Measurements from ENCODE around the gene ERCC6L.
A peak's percentile ranks its signal among the peaks of the same experiment; 100 is the strongest.

Gene ERCC6L

GRCh38 chrX:72269671-72270251 is 30.9 kb upstream of the ERCC6L start:
- no peaks in the 10 kb centered on the region for H3K9me3 ChIP-seq (ENCODE audit: control insufficient read depth, low read length)
- no peaks in the 10 kb centered on the region for H3K27me3 ChIP-seq (replicated peaks; ENCODE audit: control insufficient read depth, insufficient read depth, low read length)
- H3K36me3 ChIP-seq (ENCODE audit: control insufficient read depth, insufficient read depth, low read length, severe bottlenecking): peaks cover 77% of the 10 kb centered on the region
- peak overlapping the region; percentile 17 for H3K4me3 ChIP-seq (ENCODE audit: low read length)
- H3K9ac ChIP-seq (ENCODE audit: low read length): peak overlapping the region; percentile 60
- DNase-seq (ENCODE audit: low read depth): peak; percentile 44
- peaks cover 57% of the 10 kb centered on the region for H3K4me1 ChIP-seq (ENCODE audit: control insufficient read depth, insufficient read depth, low read length)

DNA sequence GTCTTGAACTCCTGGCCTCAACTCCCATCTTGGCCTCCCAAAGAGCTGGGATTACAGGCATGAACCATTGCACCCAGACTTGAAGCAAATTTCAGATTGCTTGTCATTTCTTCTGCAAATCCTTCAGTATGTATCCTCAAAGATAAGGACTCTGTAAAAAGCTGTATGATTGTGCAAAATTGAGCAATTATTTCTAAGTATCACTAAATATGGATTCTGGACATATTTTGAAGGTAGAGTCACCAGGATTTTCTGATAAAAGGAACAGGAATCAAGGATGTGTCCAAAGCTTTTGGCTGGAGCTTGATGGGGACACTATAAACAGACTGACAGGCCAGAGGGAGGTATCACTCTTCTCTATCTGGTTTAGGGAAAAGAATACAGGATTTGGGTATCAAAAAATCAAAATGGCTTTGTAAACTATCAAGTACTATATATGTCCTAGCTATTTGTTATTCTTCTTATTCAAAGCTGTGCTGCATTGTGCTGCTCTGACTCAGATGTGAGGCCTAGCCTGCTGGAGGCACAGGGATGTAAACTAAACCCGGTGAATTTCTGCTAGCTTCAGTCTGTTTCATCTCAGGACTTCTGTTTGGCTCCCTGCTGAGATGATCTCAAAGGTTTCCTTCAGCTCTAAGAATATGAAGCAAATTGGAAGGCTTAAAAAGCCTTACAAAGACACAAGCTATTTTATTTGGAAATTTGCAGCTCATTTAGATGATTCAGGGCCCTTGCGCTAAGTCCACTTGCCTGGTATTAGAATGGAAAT is 30.0 kb upstream of the ERCC6L start:
- peaks cover 47% of the 10 kb centered on the region for H3K4me1 ChIP-seq (ENCODE audit: control insufficient read depth, insufficient read depth, low read length)
- DNase-seq (ENCODE audit: low read depth): peak; percentile 69
- H3K36me3 ChIP-seq (ENCODE audit: control insufficient read depth, insufficient read depth, low read length, severe bottlenecking): peaks cover 67% of the 10 kb centered on the region
- no peaks in the 10 kb centered on the region for H3K27me3 ChIP-seq (replicated peaks; ENCODE audit: control insufficient read depth, insufficient read depth, low read length)
- no peaks in the 10 kb centered on the region for H3K9me3 ChIP-seq (ENCODE audit: control insufficient read depth, low read length)
- H3K4me3 ChIP-seq (ENCODE audit: low read length): peak overlapping the region; percentile 17
- H3K9ac ChIP-seq (ENCODE audit: low read length): peak overlapping the region; percentile 60

- Histone ChIP-seq H3K4me3 (ENCODE audit: low read length) (no peak overlapping the region), H3K36me3 (ENCODE audit: control insufficient read depth, insufficient read depth, low read length, severe bottlenecking) (peaks cover 33% of the 10 kb centered on the region), H3K27me3 (replicated peaks; ENCODE audit: control insufficient read depth, insufficient read depth, low read length) (no peaks in the 10 kb centered on the region), H3K4me1 (ENCODE audit: control insufficient read depth, insufficient read depth, low read length) (peaks cover 25% of the 10 kb centered on the region), H3K9me3 (ENCODE audit: control insufficient read depth, low read length) (no peaks in the 10 kb centered on the region), H3K9ac (ENCODE audit: low read length) (no peak overlapping the region)
- no peak for DNase-seq (ENCODE audit: low read depth)
Observed at GRCh38 chrX:72265263-72265662, 26.4 kb upstream of the ERCC6L start.

DNA sequence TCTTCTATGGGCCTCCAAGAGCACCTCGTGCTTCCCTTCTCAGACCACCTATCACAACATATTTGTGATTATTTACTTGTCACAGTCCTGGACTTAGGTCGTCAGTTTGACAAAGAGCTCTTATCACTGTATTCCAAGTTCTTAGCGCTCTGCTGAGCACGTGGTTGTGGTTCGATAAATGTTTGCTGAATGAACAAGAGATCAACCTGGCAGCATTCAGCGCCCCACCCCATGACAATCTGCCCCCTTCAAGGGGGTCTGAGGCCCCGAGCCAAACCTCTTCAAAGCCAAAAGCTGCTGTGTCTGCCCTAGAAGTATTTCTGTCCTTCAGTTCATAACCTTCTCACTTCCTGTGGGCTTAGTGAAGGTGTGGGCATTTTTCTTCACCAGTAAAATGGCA is 23.2 kb upstream of the ERCC6L start:
- Histone ChIP-seq H3K36me3 (ENCODE audit: control insufficient read depth, insufficient read depth, low read length, severe bottlenecking) (peaks cover under 1% of the 10 kb centered on the region), H3K9me3 (ENCODE audit: control insufficient read depth, low read length) (no peaks in the 10 kb centered on the region), H3K9ac (ENCODE audit: low read length) (no peak overlapping the region), H3K27me3 (replicated peaks; ENCODE audit: control insufficient read depth, insufficient read depth, low read length) (peaks cover 4% of the 10 kb centered on the region), H3K4me3 (ENCODE audit: low read length) (no peak overlapping the region), H3K4me1 (ENCODE audit: control insufficient read depth, insufficient read depth, low read length) (peaks cover 2% of the 10 kb centered on the region)
- DNase-seq (ENCODE audit: low read depth): no peak

- H3K36me3 ChIP-seq (ENCODE audit: control insufficient read depth, insufficient read depth, low read length, severe bottlenecking): no peaks in the 10 kb centered on the region
- peaks cover 7% of the 10 kb centered on the region for H3K27me3 ChIP-seq (replicated peaks; ENCODE audit: control insufficient read depth, insufficient read depth, low read length)
Observed at GRCh38 chrX:72260448-72260847, 21.6 kb upstream of the ERCC6L start.

DNA sequence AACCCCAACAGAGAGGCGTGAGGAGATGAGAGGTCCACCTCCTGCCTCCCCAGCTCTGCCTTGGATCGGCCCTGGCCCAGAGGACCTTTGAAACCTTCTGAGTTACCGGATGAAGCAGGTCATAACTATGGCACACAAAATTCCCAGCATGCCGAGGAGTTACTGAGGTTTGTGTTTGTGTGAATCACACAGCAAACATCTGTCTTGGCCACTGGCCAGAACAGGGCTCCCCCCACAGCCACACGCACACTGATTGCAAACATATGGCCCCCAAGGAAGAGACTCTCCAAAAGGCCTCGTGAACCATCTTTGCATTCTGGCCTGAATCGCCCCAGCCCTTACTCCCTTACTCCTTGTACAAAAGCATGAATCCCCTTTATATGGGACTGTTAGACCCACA is 19.3 kb upstream of the ERCC6L start:
- peak; percentile 64 for DNase-seq (ENCODE audit: low read depth)
- Histone ChIP-seq H3K9ac (ENCODE audit: low read length) (no peak overlapping the region), H3K9me3 (ENCODE audit: control insufficient read depth, low read length) (no peaks in the 10 kb centered on the region), H3K4me3 (ENCODE audit: low read length) (no peak overlapping the region), H3K36me3 (ENCODE audit: control insufficient read depth, insufficient read depth, low read length, severe bottlenecking) (no peaks in the 10 kb centered on the region), H3K27me3 (replicated peaks; ENCODE audit: control insufficient read depth, insufficient read depth, low read length) (peaks cover 8% of the 10 kb centered on the region), H3K4me1 (ENCODE audit: control insufficient read depth, insufficient read depth, low read length) (peaks cover 2% of the 10 kb centered on the region)

More at GRCh38 chrX:72260448-72260847, 21.6 kb upstream of the ERCC6L start:
- no peaks in the 10 kb centered on the region for H3K9me3 ChIP-seq (ENCODE audit: control insufficient read depth, low read length)
- no peak for DNase-seq (ENCODE audit: low read depth)
- no peak overlapping the region for H3K9ac ChIP-seq (ENCODE audit: low read length)
- H3K4me1 ChIP-seq (ENCODE audit: control insufficient read depth, insufficient read depth, low read length): peaks cover 2% of the 10 kb centered on the region
- H3K4me3 ChIP-seq (ENCODE audit: low read length): no peak overlapping the region

DNA sequence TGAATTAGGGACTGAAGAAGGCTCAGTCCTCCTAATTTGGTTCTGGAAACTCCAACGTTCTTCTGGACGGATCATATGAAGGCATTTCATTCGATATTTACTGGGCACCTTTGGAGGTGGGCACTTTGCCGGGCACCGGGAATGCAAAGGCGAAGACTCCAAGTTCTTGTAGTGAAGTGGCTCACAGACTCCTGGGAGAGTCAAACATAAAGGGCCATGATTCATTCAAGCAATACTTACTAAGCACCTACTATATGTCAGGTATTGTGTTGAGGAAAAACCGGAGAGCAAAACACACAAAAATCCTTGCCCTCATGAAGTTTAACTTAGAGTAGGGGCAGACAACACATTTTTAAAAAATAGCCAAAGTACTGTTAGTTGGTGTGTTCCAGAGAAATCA is 17.0 kb upstream of the ERCC6L start:
- peaks cover 12% of the 10 kb centered on the region for H3K27me3 ChIP-seq (replicated peaks; ENCODE audit: control insufficient read depth, insufficient read depth, low read length)
- peaks cover 2% of the 10 kb centered on the region for H3K4me1 ChIP-seq (ENCODE audit: control insufficient read depth, insufficient read depth, low read length)
- H3K36me3 ChIP-seq (ENCODE audit: control insufficient read depth, insufficient read depth, low read length, severe bottlenecking): no peaks in the 10 kb centered on the region
- no peak overlapping the region for H3K4me3 ChIP-seq (ENCODE audit: low read length)
- H3K9ac ChIP-seq (ENCODE audit: low read length): no peak overlapping the region
- no peak for DNase-seq (ENCODE audit: low read depth)
- no peaks in the 10 kb centered on the region for H3K9me3 ChIP-seq (ENCODE audit: control insufficient read depth, low read length)

DNA sequence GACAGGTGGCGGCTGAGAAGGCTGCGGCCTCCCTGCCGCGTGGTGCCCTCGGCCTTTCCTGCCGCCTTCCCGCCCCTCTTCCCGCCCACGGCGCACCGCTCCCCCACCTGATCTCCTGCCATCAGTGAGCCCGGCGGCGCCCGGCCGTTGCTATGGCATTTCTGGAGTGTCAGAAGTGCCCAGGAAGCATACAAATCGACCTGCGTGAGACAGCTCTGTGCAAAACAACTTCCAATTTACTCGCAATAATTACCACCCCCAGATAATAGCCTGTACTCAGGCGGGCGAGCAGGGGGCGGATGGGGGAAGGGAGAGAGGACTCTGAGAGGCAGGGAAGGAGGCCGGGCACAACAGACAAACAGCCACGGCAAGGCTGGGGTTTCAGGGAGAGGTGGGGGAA is 16.6 kb upstream of the ERCC6L start:
- DNase-seq (ENCODE audit: low read depth): no peak
- H3K4me1 ChIP-seq (ENCODE audit: control insufficient read depth, insufficient read depth, low read length): peaks cover 2% of the 10 kb centered on the region
- H3K9ac ChIP-seq (ENCODE audit: low read length): no peak overlapping the region
- H3K36me3 ChIP-seq (ENCODE audit: control insufficient read depth, insufficient read depth, low read length, severe bottlenecking): no peaks in the 10 kb centered on the region
- peaks cover 12% of the 10 kb centered on the region for H3K27me3 ChIP-seq (replicated peaks; ENCODE audit: control insufficient read depth, insufficient read depth, low read length)
- no peaks in the 10 kb centered on the region for H3K9me3 ChIP-seq (ENCODE audit: control insufficient read depth, low read length)
- H3K4me3 ChIP-seq (ENCODE audit: low read length): no peak overlapping the region

DNA sequence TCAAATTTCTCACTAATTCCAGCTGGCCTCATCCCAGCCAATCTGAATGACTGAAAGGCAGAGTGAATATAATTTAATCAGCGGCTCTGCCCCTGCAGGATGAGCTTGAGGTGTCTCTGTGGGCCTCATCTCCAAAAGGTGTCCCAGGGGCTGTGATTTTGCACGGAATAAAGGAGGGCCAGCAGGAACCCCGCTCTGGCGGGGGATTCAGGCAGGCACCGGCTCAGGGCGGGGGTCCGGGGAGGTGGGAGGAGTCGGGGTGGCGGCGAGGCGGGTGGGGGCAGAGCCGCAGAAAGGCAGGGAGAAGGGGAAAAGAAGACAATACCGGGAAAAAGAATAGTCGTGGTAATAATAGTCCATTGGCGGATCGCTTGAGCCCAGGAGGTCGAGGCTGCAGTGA is 16.0 kb upstream of the ERCC6L start:
- Histone ChIP-seq H3K27me3 (replicated peaks; ENCODE audit: control insufficient read depth, insufficient read depth, low read length) (peaks cover 12% of the 10 kb centered on the region), H3K9me3 (ENCODE audit: control insufficient read depth, low read length) (no peaks in the 10 kb centered on the region), H3K9ac (ENCODE audit: low read length) (no peak overlapping the region), H3K36me3 (ENCODE audit: control insufficient read depth, insufficient read depth, low read length, severe bottlenecking) (no peaks in the 10 kb centered on the region), H3K4me3 (ENCODE audit: low read length) (no peak overlapping the region), H3K4me1 (ENCODE audit: control insufficient read depth, insufficient read depth, low read length) (peaks cover 2% of the 10 kb centered on the region)
- DNase-seq (ENCODE audit: low read depth): no peak

- Histone ChIP-seq H3K36me3 (ENCODE audit: control insufficient read depth, insufficient read depth, low read length, severe bottlenecking) (no peaks in the 10 kb centered on the region), H3K4me3 (ENCODE audit: low read length) (no peak overlapping the region)
- no peak for DNase-seq (ENCODE audit: low read depth)
Observed at GRCh38 chrX:72253686-72254085, 14.9 kb upstream of the ERCC6L start.

GRCh38 chrX:72247206-72247942 is 8.5 kb upstream of the ERCC6L start:
- no peak overlapping the region for H3K4me3 ChIP-seq (ENCODE audit: low read length)
- no peak overlapping the region for H3K9ac ChIP-seq (ENCODE audit: low read length)
- peaks cover 5% of the 10 kb centered on the region for H3K4me1 ChIP-seq (ENCODE audit: control insufficient read depth, insufficient read depth, low read length)
- H3K27me3 ChIP-seq (replicated peaks; ENCODE audit: control insufficient read depth, insufficient read depth, low read length): peaks cover 13% of the 10 kb centered on the region
- H3K9me3 ChIP-seq (ENCODE audit: control insufficient read depth, low read length): peaks cover 6% of the 10 kb centered on the region
- no peaks in the 10 kb centered on the region for H3K36me3 ChIP-seq (ENCODE audit: control insufficient read depth, insufficient read depth, low read length, severe bottlenecking)
- DNase-seq (ENCODE audit: low read depth): no peak

More at GRCh38 chrX:72253686-72254085, 14.9 kb upstream of the ERCC6L start:
- no peak overlapping the region for H3K9ac ChIP-seq (ENCODE audit: low read length)
- peaks cover 2% of the 10 kb centered on the region for H3K4me1 ChIP-seq (ENCODE audit: control insufficient read depth, insufficient read depth, low read length)
- H3K27me3 ChIP-seq (replicated peaks; ENCODE audit: control insufficient read depth, insufficient read depth, low read length): peaks cover 17% of the 10 kb centered on the region
- H3K9me3 ChIP-seq (ENCODE audit: control insufficient read depth, low read length): peaks cover 6% of the 10 kb centered on the region
